HL-60/S4 treated with phorbol 12-myristate 13-acetate at 8.2 ng/mL for 4 days and 3 days (cell line): ENCODE data around the gene ARHGAP6.

ENCODE experiments used
- in situ Hi-C: fragments of 300-500 bp; cut with MboI; formaldehyde crosslinking; loops from 2 replicates; pipeline ENCODE4 v1.15.0; 2022; ENCODE audit warnings: low sequenced_read_pairs

Gene ARHGAP6

GRCh38 chrX:11465648-11466411, 199.9 kb downstream of the ARHGAP6 start:
- in situ Hi-C loops, result no loop called here

- in situ Hi-C loops, result no loop called here
Observed at GRCh38 chrX:11464836-11465463, 200.8 kb downstream of the ARHGAP6 start.

- in situ Hi-C loops, result no loop called here
Observed at GRCh38 chrX:11464380-11464779, 201.3 kb downstream of the ARHGAP6 start.

GRCh38 chrX:11462648-11463047, 203.1 kb downstream of the ARHGAP6 start:
- in situ Hi-C loops, result no loop called here

- in situ Hi-C loops, result no loop called here
Observed at GRCh38 chrX:11462136-11462535, 203.6 kb downstream of the ARHGAP6 start.

- in situ Hi-C loops, result no loop called here
Observed at GRCh38 chrX:11461201-11462001, 204.3 kb downstream of the ARHGAP6 start.

- in situ Hi-C loops, result no loop called here
Observed at GRCh38 chrX:11460347-11460746, 205.4 kb downstream of the ARHGAP6 start.

- in situ Hi-C loops, result no loop called here
Observed at GRCh38 chrX:11458170-11458569, 207.6 kb downstream of the ARHGAP6 start.

- in situ Hi-C loops, result no loop called here
Observed at GRCh38 chrX:11451151-11451550, 214.6 kb downstream of the ARHGAP6 start.

- in situ Hi-C loops, result no loop called here
Observed at GRCh38 chrX:11450354-11450753, 215.4 kb downstream of the ARHGAP6 start.

GRCh38 chrX:11449613-11450012, 216.1 kb downstream of the ARHGAP6 start:
- in situ Hi-C loops, result no loop called here

GRCh38 chrX:11447418-11447817, 218.3 kb downstream of the ARHGAP6 start:
- in situ Hi-C loops, result no loop called here

GRCh38 chrX:11446949-11447348, 218.8 kb downstream of the ARHGAP6 start:
- in situ Hi-C loops, result no loop called here

GRCh38 chrX:11446336-11446735, 219.4 kb downstream of the ARHGAP6 start:
- in situ Hi-C loops, result no loop called here

GRCh38 chrX:11445540-11445939, 220.2 kb downstream of the ARHGAP6 start:
- in situ Hi-C loops, result no loop called here

GRCh38 chrX:11444052-11444451, 221.7 kb downstream of the ARHGAP6 start:
- in situ Hi-C loops, result no loop called here

- in situ Hi-C loops, result no loop called here
Observed at GRCh38 chrX:11439846-11440245, 225.9 kb downstream of the ARHGAP6 start.

GRCh38 chrX:11438767-11439166, 227.0 kb downstream of the ARHGAP6 start:
- in situ Hi-C loops, result no loop called here

- in situ Hi-C loops, result no loop called here
Observed at GRCh38 chrX:11438380-11438723, 227.4 kb downstream of the ARHGAP6 start.

GRCh38 chrX:11437642-11438379, 227.9 kb downstream of the ARHGAP6 start:
- in situ Hi-C loops, result no loop called here

- in situ Hi-C loops, result no loop called here
Observed at GRCh38 chrX:11435568-11435967, 230.2 kb downstream of the ARHGAP6 start.
